ENCODE measurements around the gene CLK3. TPM values are rescaled to one million over a fixed set of nuclear protein-coding genes. Genes with fewer than 3 reads are reported as not detected.

Gene CLK3
- total RNA-seq, 1 experiment from 2014 or later, result 56.2 TPM

DNA sequence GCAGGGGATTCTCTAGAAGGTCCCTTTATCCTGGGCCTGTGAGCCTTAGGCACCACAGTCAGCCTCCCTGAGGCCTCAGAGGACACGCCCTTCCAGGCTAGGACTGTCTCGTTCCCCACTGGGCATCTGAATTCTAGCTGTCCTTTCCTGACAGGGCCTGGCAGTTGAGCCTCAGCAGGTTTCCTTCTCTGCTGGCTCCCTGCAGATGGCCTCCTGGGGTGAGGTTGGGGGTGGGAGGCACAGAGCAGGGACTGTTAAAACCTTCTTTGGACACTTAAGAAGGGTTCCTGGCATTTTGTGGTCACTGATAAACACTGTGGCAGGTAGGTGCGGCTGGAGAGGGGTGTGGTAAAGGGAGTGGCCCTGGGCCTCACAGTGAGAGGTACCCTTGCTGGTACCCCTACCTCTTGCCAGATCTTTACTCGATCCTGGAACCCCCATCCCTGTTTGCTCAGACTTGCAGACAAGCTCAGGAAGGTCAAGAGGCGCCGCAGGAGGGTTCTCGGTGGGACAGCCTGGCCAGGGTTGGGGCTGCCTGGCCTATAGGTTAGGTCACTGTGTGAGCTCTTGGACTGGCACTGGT, 8.5 kb downstream of the CLK3 start:
- Histone ChIP-seq H3K9ac (ENCODE audit: low read length) (no peak overlapping the region), H3K4me2 (ENCODE audit: low read length) (no peak overlapping the region), H3K4me3 (ENCODE audit: low read length) (no peak overlapping the region), H3K9me3 (ENCODE audit: low read length) (no peaks in the 10 kb centered on the region), H3K27me3 (ENCODE audit: low read length) (no peaks in the 10 kb centered on the region), H3K36me3 (ENCODE audit: low read depth, low read length) (peaks cover 89% of the 10 kb centered on the region), H3K4me1 (ENCODE audit: insufficient read depth, low read length) (no peaks in the 10 kb centered on the region), H3K79me2 (ENCODE audit: low read length) (peaks cover 34% of the 10 kb centered on the region), H3K27ac (ENCODE audit: low read length) (no peak overlapping the region), H2AFZ (ENCODE audit: low read length) (no peak overlapping the region), H3K9me2 (replicated peaks; ENCODE audit: low read length) (no peaks in the 10 kb centered on the region), H4K20me1 (ENCODE audit: low read length) (peaks cover 19% of the 10 kb centered on the region), H3F3A (ENCODE audit: low read length, unreplicated experiment) (no peaks in the 10 kb centered on the region)
- intact Hi-C loops (cut with micrococcal nuclease), result no loop called here
- CTCF ChIA-PET, result no interaction called here
- TF ChIP-seq, protein P1, sequence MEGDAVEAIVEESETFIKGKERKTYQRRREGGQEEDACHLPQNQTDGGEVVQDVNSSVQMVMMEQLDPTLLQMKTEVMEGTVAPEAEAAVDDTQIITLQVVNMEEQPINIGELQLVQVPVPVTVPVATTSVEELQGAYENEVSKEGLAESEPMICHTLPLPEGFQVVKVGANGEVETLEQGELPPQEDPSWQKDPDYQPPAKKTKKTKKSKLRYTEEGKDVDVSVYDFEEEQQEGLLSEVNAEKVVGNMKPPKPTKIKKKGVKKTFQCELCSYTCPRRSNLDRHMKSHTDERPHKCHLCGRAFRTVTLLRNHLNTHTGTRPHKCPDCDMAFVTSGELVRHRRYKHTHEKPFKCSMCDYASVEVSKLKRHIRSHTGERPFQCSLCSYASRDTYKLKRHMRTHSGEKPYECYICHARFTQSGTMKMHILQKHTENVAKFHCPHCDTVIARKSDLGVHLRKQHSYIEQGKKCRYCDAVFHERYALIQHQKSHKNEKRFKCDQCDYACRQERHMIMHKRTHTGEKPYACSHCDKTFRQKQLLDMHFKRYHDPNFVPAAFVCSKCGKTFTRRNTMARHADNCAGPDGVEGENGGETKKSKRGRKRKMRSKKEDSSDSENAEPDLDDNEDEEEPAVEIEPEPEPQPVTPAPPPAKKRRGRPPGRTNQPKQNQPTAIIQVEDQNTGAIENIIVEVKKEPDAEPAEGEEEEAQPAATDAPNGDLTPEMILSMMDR (conservative IDR thresholded peaks at IDR 0.05; ENCODE audit: low read depth, low read length), result no peak
- TF ChIP-seq EZH2phosphoT487 (IDR thresholded peaks at IDR 0.05; ENCODE audit: borderline replicate concordance, low read length), result no peak
- TF ChIP-seq EZH2 (IDR thresholded peaks at IDR 0.05; ENCODE audit: low read length, unreplicated experiment), result no peak
- POLR2A ChIA-PET (ENCODE audit: unreplicated experiment), result no interaction called here
- no TSS peak for BruUV-seq (replicated peaks)
- no peak for DNase-seq
- ATAC-seq, result no peak

DNA sequence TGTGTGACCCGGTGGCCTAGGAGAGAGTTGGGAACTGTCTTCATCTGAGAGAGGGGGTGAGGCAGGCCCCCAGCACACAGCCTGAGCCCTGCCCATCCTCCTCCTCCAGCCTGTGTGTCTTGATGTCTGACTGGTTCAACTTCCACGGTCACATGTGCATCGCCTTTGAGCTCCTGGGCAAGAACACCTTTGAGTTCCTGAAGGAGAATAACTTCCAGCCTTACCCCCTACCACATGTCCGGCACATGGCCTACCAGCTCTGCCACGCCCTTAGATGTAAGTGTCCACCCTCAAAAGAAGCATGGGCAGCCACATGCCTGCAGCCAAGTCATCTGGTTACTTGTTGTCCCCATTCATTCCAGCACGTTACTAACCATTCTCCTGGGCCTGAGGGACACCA, 10.1 kb downstream of the CLK3 start:
- no peaks in the 10 kb centered on the region for H3K9me2 ChIP-seq (replicated peaks; ENCODE audit: low read length)
- H3K27ac ChIP-seq (ENCODE audit: low read length), result no peak overlapping the region
- no peak overlapping the region for H2AFZ ChIP-seq (ENCODE audit: low read length)
- ATAC-seq, result no peak
- H3K4me1 ChIP-seq (ENCODE audit: insufficient read depth, low read length), result no peaks in the 10 kb centered on the region
- TF ChIP-seq, protein P1 (conservative IDR thresholded peaks at IDR 0.05; ENCODE audit: low read depth, low read length), result no peak
- TF ChIP-seq EZH2 (IDR thresholded peaks at IDR 0.05; ENCODE audit: low read length, unreplicated experiment) (no peak), EZH2phosphoT487 (IDR thresholded peaks at IDR 0.05; ENCODE audit: borderline replicate concordance, low read length) (no peak)
- no peak for DNase-seq
- H3F3A ChIP-seq (ENCODE audit: low read length, unreplicated experiment), result no peaks in the 10 kb centered on the region
- intact Hi-C loops (cut with micrococcal nuclease), result no loop called here
- ChIA-PET POLR2A (ENCODE audit: unreplicated experiment) (no interaction called here), CTCF (no interaction called here)
- H3K4me3 ChIP-seq (ENCODE audit: low read length), result no peak overlapping the region
- peaks cover 75% of the 10 kb centered on the region for H3K36me3 ChIP-seq (ENCODE audit: low read depth, low read length)
- no peak overlapping the region for H3K4me2 ChIP-seq (ENCODE audit: low read length)
- H3K9ac ChIP-seq (ENCODE audit: low read length), result no peak overlapping the region
- H4K20me1 ChIP-seq (ENCODE audit: low read length), result peaks cover 18% of the 10 kb centered on the region
- no TSS peak for BruUV-seq (replicated peaks)
- H3K79me2 ChIP-seq (ENCODE audit: low read length), result peaks cover 18% of the 10 kb centered on the region
- no peaks in the 10 kb centered on the region for H3K27me3 ChIP-seq (ENCODE audit: low read length)
- H3K9me3 ChIP-seq (ENCODE audit: low read length), result no peaks in the 10 kb centered on the region

DNA sequence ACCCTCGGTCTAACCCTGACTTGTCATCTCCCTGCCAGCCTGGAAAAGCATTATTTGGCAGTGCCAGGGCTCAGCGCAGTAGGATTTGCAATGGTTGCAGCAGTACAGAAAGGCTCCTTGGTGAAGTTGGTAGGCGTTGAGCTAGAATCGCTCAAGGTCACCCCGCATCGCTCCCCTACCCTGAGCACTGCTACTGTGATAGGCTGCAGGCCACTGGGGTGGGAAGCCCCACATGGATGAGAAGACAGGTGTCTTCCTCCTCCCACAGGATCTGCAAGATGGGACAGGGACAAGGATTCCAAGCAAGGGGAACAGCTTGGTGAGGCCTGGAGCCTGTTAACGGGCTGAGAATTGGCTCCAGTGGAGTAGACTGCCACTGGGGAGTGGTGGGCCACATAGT, 10.7 kb downstream of the CLK3 start:
- Histone ChIP-seq H3K27ac (ENCODE audit: low read length) (no peak overlapping the region), H3K27me3 (ENCODE audit: low read length) (no peaks in the 10 kb centered on the region), H3K4me2 (ENCODE audit: low read length) (no peak overlapping the region), H3K9me2 (replicated peaks; ENCODE audit: low read length) (no peaks in the 10 kb centered on the region), H3K9ac (ENCODE audit: low read length) (no peak overlapping the region), H4K20me1 (ENCODE audit: low read length) (peaks cover 15% of the 10 kb centered on the region), H3K79me2 (ENCODE audit: low read length) (peaks cover 13% of the 10 kb centered on the region), H3K4me1 (ENCODE audit: insufficient read depth, low read length) (no peaks in the 10 kb centered on the region), H3K36me3 (ENCODE audit: low read depth, low read length) (peaks cover 69% of the 10 kb centered on the region), H2AFZ (ENCODE audit: low read length) (no peak overlapping the region), H3F3A (ENCODE audit: low read length, unreplicated experiment) (no peaks in the 10 kb centered on the region), H3K9me3 (ENCODE audit: low read length) (no peaks in the 10 kb centered on the region), H3K4me3 (ENCODE audit: low read length) (no peak overlapping the region)
- CTCF ChIA-PET, result no interaction called here
- ATAC-seq, result no peak
- BruUV-seq (replicated peaks), result no TSS peak
- DNase-seq, result no peak
- POLR2A ChIA-PET (ENCODE audit: unreplicated experiment), result no interaction called here
- TF ChIP-seq, protein P1 (conservative IDR thresholded peaks at IDR 0.05; ENCODE audit: low read depth, low read length), result no peak
- TF ChIP-seq EZH2phosphoT487 (IDR thresholded peaks at IDR 0.05; ENCODE audit: borderline replicate concordance, low read length) (no peak), EZH2 (IDR thresholded peaks at IDR 0.05; ENCODE audit: low read length, unreplicated experiment) (no peak)
- intact Hi-C loops (cut with micrococcal nuclease), result no loop called here
